Measurements from ENCODE around the gene PDCD2. TPM values are rescaled to one million over a fixed set of nuclear protein-coding genes. Genes with fewer than 3 reads are reported as not detected.

Gene PDCD2
- total and polyA plus RNA-seq, 9 of the 15 experiments (the other 6 are each of a cell fraction or from before 2014, with no cell fraction given), result 67.3 to 430 (median 318) TPM

DNA sequence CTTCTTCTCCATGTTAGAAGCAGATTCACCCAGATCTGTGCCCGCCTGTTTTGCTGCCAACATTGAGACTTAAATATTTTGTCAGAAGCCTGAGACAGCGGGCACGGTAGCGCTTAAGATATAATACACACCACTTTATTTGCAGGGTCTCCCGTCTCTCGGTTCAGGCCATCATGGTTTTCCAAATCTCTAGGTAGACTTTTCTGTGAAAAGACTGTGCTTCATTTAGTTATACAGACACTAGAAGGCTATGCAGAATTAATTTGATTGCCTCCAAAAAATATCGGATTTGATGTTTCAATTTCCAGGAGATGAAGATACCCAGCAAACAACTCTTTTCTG, 29.7 kb downstream of the PDCD2 start:
- CTCF ChIA-PET (ENCODE audit: low intra/inter-chr PET ratio), result no interaction called here
- DNase-seq (ENCODE audit: extremely low read depth in 1 of 4, low spot score in 3 of 4), result no peak
- POLR2A ChIA-PET, result interaction anchor here (0.7 to 2.4 kb wide), 4 partner anchors 11 to 912 kb away, joined by 3 to 8 read pairs (median 5); partner anchors contain the start of gene PDCD2
- FAIRE-seq, result no peak
- peak overlapping the region; percentile 69 for H3K4me3 ChIP-seq
- H3K79me2 ChIP-seq (ENCODE audit: control insufficient read depth, insufficient read depth, low read length), result peaks cover 91% of the 10 kb centered on the region
- no TSS peak for BruUV-seq (replicated peaks)
- no peaks in the 10 kb centered on the region for H3K9me3 ChIP-seq (replicated peaks; ENCODE audit: control insufficient read depth, insufficient read depth, low read depth, low read length)
- H3K27ac ChIP-seq (ENCODE audit: extremely low read depth, low read depth, low read length), result peak overlapping the region; percentile 86
- H3K4me2 ChIP-seq (ENCODE audit: insufficient read depth, low read length), result peak overlapping the region; percentile 100
- no peak for ATAC-seq
- WGBS (ENCODE audit: insufficient coverage, low coverage, missing lambda C conversion rate), result 0% methylated on average over 7 of the region's 7 CpGs
- peaks cover 30% of the 10 kb centered on the region for H4K20me1 ChIP-seq (replicated peaks; ENCODE audit: control insufficient read depth, insufficient read depth, low read length)
- H3K36me3 ChIP-seq (ENCODE audit: control insufficient read depth, insufficient read depth, low read length), result peaks cover 52% of the 10 kb centered on the region
- in situ Hi-C loops (cut with MboI), result no loop called here
- peak overlapping the region; percentile 89 for H2AFZ ChIP-seq (ENCODE audit: low read depth, low read length)
- H3K9ac ChIP-seq (ENCODE audit: insufficient read depth in 1 of 2, low read depth in 2 of 2, low read length in 2 of 2), result peak overlapping the region; percentile 94 to 99
- intact Hi-C loops (cut with micrococcal nuclease), result loop anchor here (2.0 kb wide), 1 partner anchor 30 kb away; the partner anchor contains the start of gene PDCD2
- no peaks in the 10 kb centered on the region for H3K27me3 ChIP-seq (ENCODE audit: control insufficient read depth in 2 of 2, insufficient read depth in 2 of 2, low read length in 2 of 2)
- H3K4me1 ChIP-seq (replicated peaks in 1 of 2; ENCODE audit: control insufficient read depth in 2 of 2, insufficient read depth in 2 of 2, low read length in 2 of 2), result peaks cover 3 to 23% of the 10 kb centered on the region in 2 experiments; a peak in 4 of 5 replicates
- no peaks in the 10 kb centered on the region for H3K9me1 ChIP-seq (ENCODE audit: control insufficient read depth, insufficient read depth, low read length)
- TF ChIP-seq, protein P1, sequence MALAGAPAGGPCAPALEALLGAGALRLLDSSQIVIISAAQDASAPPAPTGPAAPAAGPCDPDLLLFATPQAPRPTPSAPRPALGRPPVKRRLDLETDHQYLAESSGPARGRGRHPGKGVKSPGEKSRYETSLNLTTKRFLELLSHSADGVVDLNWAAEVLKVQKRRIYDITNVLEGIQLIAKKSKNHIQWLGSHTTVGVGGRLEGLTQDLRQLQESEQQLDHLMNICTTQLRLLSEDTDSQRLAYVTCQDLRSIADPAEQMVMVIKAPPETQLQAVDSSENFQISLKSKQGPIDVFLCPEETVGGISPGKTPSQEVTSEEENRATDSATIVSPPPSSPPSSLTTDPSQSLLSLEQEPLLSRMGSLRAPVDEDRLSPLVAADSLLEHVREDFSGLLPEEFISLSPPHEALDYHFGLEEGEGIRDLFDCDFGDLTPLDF (CRISPR knock-in tag; IDR thresholded peaks at IDR 0.05), result 0 out of 2 replicates have a peak, but pooled peaks have one; percentile 33
- TF ChIP-seq, protein P2, sequence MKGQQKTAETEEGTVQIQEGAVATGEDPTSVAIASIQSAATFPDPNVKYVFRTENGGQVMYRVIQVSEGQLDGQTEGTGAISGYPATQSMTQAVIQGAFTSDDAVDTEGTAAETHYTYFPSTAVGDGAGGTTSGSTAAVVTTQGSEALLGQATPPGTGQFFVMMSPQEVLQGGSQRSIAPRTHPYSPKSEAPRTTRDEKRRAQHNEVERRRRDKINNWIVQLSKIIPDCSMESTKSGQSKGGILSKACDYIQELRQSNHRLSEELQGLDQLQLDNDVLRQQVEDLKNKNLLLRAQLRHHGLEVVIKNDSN (CRISPR knock-in tag; IDR thresholded peaks at IDR 0.05), result no peak
- TF ChIP-seq, protein P3, sequence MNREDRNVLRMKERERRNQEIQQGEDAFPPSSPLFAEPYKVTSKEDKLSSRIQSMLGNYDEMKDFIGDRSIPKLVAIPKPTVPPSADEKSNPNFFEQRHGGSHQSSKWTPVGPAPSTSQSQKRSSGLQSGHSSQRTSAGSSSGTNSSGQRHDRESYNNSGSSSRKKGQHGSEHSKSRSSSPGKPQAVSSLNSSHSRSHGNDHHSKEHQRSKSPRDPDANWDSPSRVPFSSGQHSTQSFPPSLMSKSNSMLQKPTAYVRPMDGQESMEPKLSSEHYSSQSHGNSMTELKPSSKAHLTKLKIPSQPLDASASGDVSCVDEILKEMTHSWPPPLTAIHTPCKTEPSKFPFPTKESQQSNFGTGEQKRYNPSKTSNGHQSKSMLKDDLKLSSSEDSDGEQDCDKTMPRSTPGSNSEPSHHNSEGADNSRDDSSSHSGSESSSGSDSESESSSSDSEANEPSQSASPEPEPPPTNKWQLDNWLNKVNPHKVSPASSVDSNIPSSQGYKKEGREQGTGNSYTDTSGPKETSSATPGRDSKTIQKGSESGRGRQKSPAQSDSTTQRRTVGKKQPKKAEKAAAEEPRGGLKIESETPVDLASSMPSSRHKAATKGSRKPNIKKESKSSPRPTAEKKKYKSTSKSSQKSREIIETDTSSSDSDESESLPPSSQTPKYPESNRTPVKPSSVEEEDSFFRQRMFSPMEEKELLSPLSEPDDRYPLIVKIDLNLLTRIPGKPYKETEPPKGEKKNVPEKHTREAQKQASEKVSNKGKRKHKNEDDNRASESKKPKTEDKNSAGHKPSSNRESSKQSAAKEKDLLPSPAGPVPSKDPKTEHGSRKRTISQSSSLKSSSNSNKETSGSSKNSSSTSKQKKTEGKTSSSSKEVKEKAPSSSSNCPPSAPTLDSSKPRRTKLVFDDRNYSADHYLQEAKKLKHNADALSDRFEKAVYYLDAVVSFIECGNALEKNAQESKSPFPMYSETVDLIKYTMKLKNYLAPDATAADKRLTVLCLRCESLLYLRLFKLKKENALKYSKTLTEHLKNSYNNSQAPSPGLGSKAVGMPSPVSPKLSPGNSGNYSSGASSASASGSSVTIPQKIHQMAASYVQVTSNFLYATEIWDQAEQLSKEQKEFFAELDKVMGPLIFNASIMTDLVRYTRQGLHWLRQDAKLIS (CRISPR knock-in tag; IDR thresholded peaks at IDR 0.05), result 0 out of 2 replicates have a peak, but pooled peaks have one; percentile 57
- TF ChIP-seq STAG1 (CRISPR knock-in tag; IDR thresholded peaks at IDR 0.05; ENCODE audit: borderline replicate concordance), result no peak
- TF ChIP-seq, protein P4, sequence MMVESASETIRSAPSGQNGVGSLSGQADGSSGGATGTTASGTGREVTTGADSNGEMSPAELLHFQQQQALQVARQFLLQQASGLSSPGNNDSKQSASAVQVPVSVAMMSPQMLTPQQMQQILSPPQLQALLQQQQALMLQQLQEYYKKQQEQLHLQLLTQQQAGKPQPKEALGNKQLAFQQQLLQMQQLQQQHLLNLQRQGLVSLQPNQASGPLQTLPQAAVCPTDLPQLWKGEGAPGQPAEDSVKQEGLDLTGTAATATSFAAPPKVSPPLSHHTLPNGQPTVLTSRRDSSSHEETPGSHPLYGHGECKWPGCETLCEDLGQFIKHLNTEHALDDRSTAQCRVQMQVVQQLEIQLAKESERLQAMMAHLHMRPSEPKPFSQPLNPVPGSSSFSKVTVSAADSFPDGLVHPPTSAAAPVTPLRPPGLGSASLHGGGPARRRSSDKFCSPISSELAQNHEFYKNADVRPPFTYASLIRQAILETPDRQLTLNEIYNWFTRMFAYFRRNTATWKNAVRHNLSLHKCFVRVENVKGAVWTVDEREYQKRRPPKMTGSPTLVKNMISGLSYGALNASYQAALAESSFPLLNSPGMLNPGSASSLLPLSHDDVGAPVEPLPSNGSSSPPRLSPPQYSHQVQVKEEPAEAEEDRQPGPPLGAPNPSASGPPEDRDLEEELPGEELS (CRISPR knock-in tag; IDR thresholded peaks at IDR 0.05; ENCODE audit: borderline replicate concordance), result 0 out of 2 replicates have a peak, but pooled peaks have one; percentile 35
- TF ChIP-seq ESRRA (IDR thresholded peaks at IDR 0.05; ENCODE audit: borderline replicate concordance, low read depth), result no peak
- 0 out of 2 replicates have a peak, but pooled peaks have one; percentile 55 for TF ChIP-seq ZNF224 (CRISPR knock-in tag; IDR thresholded peaks at IDR 0.05)
- no peak for TF ChIP-seq HNRNPK (IDR thresholded peaks at IDR 0.05; ENCODE audit: low read depth, low read length, poor library complexity, severe bottlenecking)
- TF ChIP-seq TCF3 (CRISPR knock-in tag; IDR thresholded peaks at IDR 0.05), result no peak
- no peak for TF ChIP-seq SMARCA4 (IDR thresholded peaks at IDR 0.05)
- TF ChIP-seq ZNF785 (CRISPR knock-in tag; IDR thresholded peaks at IDR 0.05), result no peak
- TF ChIP-seq ZNF232 (CRISPR knock-in tag; IDR thresholded peaks at IDR 0.05), result no peak
- no peak for TF ChIP-seq TAL1 (IDR thresholded peaks at IDR 0.05)
- TF ChIP-seq CHD4 (IDR thresholded peaks at IDR 0.05; ENCODE audit: insufficient read depth, insufficient replicate concordance, low read depth, low read length, poor library complexity, severe bottlenecking), result no peak
- TF ChIP-seq CBX5 (IDR thresholded peaks at IDR 0.05; ENCODE audit: borderline replicate concordance, low read depth), result no peak

All from K562 (cell line).